ENCODE measurements around the gene ASIC4.

ASIC4 gene

GRCh38 chr2:219498280-219499057 is 15.8 kb upstream of the ASIC4 start, which contains the start of gene GMPPA:
GMPPA (plus strand) TSS chr2:219498891; CDS start chr2:219499976, 1,085 bp downstream.
- DNase-seq (ENCODE audit: low read depth in 2 of 2), result peak; percentile 95 to 97

- no peak for DNase-seq (ENCODE audit: low read depth in 2 of 2)
Observed at GRCh38 chr2:219499058-219499307, 15.3 kb upstream of the ASIC4 start.

- DNase-seq (ENCODE audit: low read depth in 2 of 2), result no peak
Observed at GRCh38 chr2:219499555-219499954, 14.7 kb upstream of the ASIC4 start.

- no peak for DNase-seq (ENCODE audit: low read depth in 2 of 2)
Observed at GRCh38 chr2:219500135-219500534, 14.1 kb upstream of the ASIC4 start.

GRCh38 chr2:219501849-219502248 is 12.4 kb upstream of the ASIC4 start:
- no peak for DNase-seq (ENCODE audit: low read depth in 2 of 2)

- no peak for DNase-seq (ENCODE audit: low read depth in 2 of 2)
Observed at GRCh38 chr2:219502618-219503017, 11.7 kb upstream of the ASIC4 start.

- no peak for DNase-seq (ENCODE audit: low read depth in 2 of 2)
Observed at GRCh38 chr2:219505585-219505984, 8.7 kb upstream of the ASIC4 start.

GRCh38 chr2:219506153-219506801 is 8.0 kb upstream of the ASIC4 start:
- no peak for DNase-seq (ENCODE audit: low read depth in 2 of 2)

GRCh38 chr2:219506802-219507526 is 7.3 kb upstream of the ASIC4 start:
- DNase-seq (ENCODE audit: low read depth in 2 of 2), result no peak

GRCh38 chr2:219507581-219508443 is 6.5 kb upstream of the ASIC4 start:
- no peak for DNase-seq (ENCODE audit: low read depth in 2 of 2)

GRCh38 chr2:219508444-219508734 is 5.9 kb upstream of the ASIC4 start:
- no peak for DNase-seq (ENCODE audit: low read depth in 2 of 2)

GRCh38 chr2:219508971-219509779 is 5.1 kb upstream of the ASIC4 start:
- DNase-seq (ENCODE audit: low read depth in 2 of 2), result no peak

GRCh38 chr2:219509780-219510511 is 4.3 kb upstream of the ASIC4 start:
- no peak for DNase-seq (ENCODE audit: low read depth in 2 of 2)

- DNase-seq (ENCODE audit: low read depth in 2 of 2), result no peak
Observed at GRCh38 chr2:219510512-219511135, 3.7 kb upstream of the ASIC4 start.

GRCh38 chr2:219511547-219512325 is 2.5 kb upstream of the ASIC4 start:
- no peak for DNase-seq (ENCODE audit: low read depth in 2 of 2)

GRCh38 chr2:219512524-219513216 is 1.6 kb upstream of the ASIC4 start:
- no peak for DNase-seq (ENCODE audit: low read depth in 2 of 2)

GRCh38 chr2:219513787-219514186 is 495 bp upstream of the ASIC4 start:
- no peak for DNase-seq (ENCODE audit: low read depth in 2 of 2)

- no peak for DNase-seq (ENCODE audit: low read depth in 2 of 2)
Observed at GRCh38 chr2:219514836-219515235, 554 bp downstream of the ASIC4 start.
